Measurements from ENCODE around the gene LENEP.

GRCh38 chr1:155037043-155037442 lies 43.7 kb downstream of the LENEP start:
- TF ChIP-seq, protein P1, sequence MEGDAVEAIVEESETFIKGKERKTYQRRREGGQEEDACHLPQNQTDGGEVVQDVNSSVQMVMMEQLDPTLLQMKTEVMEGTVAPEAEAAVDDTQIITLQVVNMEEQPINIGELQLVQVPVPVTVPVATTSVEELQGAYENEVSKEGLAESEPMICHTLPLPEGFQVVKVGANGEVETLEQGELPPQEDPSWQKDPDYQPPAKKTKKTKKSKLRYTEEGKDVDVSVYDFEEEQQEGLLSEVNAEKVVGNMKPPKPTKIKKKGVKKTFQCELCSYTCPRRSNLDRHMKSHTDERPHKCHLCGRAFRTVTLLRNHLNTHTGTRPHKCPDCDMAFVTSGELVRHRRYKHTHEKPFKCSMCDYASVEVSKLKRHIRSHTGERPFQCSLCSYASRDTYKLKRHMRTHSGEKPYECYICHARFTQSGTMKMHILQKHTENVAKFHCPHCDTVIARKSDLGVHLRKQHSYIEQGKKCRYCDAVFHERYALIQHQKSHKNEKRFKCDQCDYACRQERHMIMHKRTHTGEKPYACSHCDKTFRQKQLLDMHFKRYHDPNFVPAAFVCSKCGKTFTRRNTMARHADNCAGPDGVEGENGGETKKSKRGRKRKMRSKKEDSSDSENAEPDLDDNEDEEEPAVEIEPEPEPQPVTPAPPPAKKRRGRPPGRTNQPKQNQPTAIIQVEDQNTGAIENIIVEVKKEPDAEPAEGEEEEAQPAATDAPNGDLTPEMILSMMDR (IDR thresholded peaks at IDR 0.05) = no peak
- TF ChIP-seq POLR2A (IDR thresholded peaks at IDR 0.05) = no peak

Measured in heart left ventricle (tissue), 13 donors.